GM20431 (cell line): ENCODE data around the gene NPRL2.

Source experiments
- in situ Hi-C: fragments of 300-500 bp; cut with MseI, MboI; formaldehyde crosslinking; loops from one replicate; pipeline ENCODE4 v1.15.0; 2020; ENCODE audit warnings: low sequenced_read_pairs; ENCODE audit not compliant: unreplicated experiment

NPRL2 gene

DNA sequence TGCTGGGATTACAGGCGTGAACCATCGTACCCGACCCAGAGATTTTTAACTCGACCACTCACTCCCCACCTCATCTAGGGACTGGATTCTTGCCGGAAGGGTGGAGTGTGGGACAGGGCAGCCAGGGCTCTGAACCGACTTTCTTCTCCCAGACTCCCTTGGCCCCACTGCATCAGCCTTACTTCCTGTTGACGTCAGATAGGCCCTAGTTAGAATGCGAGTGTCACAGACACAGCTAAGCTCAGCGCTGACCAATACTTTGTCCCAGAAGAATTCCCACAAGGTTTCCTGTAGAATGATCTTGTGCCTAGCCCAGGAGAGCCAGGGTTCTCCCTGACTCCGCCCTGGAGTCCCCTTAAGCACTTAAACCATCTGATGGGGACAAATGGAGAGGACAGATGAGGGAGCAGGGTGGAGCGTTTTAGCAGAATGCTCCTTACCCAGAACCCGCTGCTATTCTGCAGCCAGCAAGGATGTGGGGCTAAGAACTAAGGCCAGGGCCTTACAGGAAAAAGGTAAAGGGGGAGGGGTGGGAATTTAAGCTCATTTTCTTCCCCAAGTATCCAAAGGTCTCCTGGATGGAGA, 16.7 kb downstream of the NPRL2 start:
- in situ Hi-C loops = no loop called here

DNA sequence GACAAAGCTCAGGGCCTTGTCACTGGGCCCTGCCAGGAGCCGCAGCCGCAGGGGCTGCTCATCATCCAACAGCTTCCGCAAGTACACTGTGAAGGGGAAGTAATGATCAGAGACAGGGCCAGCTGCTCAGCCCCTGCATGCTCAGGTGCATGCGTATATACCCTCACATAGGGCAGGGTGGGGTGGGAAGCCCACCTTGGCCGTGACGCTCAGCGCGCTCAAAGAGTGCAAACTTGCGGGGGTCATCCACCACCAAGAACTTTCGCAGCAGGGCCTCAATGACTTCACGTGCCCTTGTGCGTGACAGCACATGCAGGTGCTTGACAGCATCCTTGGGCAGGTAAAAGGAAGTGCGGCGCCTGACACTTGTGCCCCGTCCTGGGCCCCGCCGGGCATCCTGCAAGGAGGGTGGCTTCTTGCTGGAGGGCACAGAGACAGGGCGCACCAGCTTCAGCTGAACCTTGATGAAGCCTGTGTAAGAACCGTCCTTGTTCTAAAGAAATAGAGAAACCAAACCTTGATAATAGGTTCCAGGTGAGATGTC, 19.1 kb downstream of the NPRL2 start:
- in situ Hi-C loops = no loop called here

DNA sequence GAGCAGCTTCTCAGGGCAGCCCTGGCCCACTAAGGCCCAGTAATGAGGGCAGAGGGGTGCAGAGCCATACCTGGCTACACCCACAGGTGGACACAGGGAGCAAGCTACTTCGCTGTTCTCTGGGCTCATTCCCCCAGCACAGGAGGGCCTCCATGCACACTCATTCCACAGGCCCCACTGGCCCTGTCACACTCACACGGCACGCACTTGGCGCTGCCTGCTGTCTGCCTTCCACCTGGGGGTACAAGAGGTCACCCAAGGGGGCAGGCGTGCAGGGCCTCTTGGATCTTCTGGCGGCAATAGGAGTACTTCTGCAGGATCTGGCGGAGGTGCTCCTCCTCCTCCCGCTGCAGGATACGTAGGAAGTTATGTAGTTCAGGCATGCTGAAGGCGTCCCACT, 20.2 kb downstream of the NPRL2 start:
- in situ Hi-C loops = no loop called here

DNA sequence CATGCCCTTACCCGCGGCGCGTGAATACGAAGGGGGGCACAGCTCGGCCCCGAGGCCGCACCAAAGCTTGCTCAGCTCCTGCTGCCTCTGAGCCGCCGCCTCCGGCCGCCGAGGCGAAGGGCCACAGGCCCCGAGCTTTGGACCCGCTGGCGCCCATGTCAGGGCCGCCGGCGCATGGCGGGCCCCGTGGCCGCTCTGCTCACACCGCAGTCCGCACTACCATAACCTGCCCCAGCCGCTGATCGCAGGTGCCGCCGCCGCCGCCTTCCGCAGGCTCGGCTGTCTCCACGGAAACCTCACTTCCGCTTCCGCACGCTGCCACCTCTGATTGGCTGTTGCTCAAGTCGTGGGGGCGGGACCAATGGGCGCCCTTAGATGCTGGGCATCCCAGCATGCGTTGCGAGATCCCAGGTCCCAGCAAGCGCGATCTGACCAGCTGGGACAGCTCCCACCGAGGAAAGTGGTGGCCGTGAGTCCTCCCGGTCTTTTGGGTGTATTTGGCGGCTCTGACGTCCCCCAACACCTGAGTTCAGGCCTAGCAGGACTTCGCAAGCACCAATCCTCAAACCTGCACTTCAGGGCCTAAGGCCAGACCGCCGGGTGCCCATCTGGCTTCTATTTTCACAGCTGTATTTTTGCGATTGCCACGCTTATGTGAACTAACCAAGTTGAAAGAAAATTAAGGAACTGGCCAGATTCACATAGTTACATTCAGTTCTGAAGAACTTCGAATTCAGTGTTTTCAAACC, 22.5 kb downstream of the NPRL2 start, which contains the start of gene TUSC2:
Gene TUSC2 (minus strand): TSS at position 281 of the 749 bp plus-strand sequence. CDS start 124 bp downstream, at position 157.
- in situ Hi-C loops = no loop called here

DNA sequence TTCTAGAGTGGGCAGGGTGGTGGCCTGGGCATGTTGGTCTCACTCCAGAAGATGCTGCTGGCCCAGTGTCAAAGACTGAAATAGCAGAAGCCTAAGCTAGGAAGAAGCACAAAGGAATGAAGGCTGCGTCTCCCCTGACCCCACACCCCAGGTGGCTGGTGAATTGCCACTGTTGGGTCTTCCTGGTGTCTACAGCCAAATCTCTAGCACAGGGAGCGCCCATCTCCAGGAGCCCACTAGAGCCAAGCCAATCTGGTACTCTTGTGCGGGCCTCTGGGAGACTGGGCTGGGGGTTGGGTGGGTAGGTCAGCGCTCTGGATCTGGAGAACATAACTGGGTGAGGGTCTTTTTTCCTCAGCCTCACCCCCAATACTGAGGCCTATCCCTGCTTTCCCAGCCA, 23.4 kb downstream of the NPRL2 start:
- in situ Hi-C loops = no loop called here

DNA sequence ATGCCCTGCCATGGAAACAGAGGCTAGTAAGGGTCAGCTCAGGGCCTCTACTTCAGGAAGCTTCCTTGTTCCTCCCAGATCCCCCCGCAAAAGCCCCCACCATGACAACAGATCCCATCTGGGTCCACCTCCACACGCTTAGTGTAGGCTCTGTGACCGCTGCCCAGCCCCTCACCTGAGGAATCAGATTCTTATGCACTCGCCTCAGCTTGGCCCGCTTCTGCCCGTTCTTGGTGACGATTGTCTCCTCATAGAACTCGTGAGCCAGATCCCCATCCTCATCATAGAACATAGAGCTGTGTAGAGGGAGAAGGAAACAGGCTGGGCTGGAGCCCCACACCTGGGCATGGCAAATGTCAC, 24.4 kb downstream of the NPRL2 start:
- in situ Hi-C loops = no loop called here

DNA sequence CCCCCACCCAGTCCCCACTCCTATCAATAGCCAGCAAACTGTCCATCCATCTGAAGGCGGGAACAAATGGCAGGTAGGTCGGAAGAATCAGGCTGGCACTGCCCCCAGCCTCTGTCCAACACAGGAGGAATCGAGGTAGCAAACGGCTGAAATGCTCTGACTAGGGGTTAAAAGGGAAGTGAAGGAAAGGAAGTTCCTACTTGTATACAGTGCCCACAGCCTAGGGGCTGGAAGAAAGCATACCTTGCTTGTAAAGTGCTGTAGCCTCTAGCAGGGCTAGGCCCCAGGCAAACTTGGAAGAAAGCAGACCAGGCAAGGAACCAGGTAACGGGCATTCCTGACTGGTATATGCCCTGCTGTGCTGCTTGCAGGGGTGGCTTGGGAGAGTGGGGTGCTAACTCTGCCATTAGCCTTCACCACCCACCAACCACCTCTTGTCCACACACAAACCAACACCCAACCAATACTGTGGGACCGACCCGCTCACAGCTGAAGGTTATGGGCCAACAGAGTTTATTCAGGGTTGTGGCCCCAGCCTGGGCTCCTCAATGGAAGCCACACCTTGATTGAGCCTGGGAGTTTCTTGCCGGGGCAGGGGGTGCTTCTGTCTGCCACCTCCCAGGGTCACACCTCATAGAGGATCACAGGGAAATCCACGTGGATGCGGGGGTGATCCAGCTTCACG, 24.9 kb downstream of the NPRL2 start:
- in situ Hi-C loops = no loop called here

DNA sequence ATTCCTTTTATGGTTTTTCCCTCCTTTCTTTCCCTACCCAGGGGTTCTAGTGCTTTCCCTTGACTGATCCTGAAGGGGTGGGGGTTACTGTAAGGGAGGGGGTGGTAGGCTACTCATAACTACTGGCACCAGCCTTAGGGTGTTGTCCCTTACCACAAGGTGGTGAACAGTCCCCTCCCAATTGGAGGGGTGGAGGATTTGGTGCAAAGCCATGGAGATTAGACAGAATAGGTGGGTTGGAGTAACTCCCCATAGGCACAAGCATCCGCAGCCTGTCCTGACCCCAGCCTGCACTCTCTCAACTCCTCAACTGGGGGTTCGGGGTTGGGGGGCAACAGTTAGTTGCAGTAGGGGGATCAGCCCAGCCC, 25.5 kb downstream of the NPRL2 start:
- in situ Hi-C loops = no loop called here

DNA sequence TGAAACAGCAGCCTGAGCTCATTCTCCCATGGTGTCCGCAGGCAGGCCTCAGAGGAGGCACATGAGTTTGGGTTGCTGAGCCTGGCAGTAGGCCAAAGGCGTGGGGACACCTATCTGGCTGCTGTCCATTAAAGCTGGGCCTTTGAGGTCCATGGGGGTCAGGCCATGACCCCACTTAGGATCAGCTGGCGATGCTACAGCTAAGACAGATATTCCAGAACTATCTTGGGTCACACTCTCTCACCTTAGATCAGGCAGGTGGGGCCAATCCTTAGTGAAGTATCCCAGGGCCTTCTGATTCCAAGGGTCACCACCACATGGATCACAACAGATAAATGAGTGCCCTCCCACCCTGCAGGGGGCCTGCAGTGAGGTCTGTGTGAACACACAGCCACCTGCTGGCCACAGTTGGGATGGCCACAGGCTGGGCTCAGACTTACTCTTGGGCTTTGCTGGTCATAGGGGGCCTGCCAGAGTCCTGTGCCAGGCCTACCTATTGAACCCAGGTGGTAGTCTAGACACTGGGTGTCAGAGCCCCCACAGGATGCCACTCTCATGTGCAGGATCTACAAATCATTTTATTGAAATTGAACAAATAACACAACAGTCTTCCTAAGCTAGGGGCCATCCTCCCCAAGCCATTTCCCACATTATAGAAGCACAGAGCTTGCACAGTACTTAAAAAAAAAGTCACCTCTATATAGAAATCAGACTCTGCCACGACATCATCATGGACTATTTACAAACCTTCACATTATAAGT, 26.0 kb downstream of the NPRL2 start:
- in situ Hi-C loops = no loop called here

DNA sequence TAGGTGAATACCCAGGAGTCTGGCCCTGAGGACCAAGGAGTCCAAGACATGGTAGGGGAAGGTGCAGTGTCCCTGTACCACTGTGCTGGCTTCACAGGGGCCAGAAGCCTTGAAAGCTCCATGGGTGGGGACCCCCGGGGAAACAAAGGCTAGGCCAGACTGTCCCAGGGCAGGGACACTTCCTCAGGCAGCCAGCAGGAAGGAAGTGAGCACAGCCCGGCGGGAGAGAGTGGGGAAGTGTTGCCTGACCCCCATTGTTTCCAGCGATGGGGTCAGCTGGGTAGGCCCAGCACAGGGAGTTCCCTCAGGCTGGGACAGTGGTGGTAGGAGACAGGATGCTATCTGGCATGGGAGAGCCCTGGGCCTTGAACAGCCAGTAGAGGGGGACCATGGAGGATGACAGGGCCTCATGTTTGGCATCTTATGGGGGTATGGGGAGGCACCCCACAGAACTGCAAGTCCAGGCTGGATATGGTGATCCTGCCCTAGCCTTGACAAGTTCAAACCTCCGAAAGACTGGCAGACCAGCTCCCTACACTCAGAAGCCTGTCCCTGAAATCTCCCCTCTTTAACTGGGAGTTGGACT, 26.9 kb downstream of the NPRL2 start:
- in situ Hi-C loops = no loop called here

DNA sequence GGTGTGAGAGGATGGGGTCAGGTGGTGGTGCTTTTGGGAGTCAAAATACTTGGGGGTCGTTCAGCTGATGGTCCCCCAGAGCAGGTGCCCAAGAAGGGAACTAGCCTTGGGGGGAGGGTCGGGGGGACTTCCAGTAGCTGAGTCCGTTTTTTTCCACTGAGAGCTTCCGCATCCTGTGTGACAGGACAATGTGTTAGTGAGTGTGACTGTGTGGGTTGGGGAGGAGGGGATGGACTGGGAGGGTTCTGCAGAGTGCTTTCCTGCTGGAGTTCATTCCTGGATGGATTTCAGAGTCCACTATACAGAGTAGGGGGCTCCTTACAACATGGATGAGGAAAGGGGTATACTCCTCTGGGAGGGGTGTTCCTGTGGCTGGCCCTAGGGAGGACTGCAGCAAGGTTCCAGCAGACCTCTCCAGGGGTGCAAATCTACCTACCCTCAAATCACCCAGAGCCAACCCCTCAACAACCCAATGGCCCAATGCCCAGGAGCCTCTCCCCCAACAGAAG, 27.4 kb downstream of the NPRL2 start:
- in situ Hi-C loops = no loop called here

DNA sequence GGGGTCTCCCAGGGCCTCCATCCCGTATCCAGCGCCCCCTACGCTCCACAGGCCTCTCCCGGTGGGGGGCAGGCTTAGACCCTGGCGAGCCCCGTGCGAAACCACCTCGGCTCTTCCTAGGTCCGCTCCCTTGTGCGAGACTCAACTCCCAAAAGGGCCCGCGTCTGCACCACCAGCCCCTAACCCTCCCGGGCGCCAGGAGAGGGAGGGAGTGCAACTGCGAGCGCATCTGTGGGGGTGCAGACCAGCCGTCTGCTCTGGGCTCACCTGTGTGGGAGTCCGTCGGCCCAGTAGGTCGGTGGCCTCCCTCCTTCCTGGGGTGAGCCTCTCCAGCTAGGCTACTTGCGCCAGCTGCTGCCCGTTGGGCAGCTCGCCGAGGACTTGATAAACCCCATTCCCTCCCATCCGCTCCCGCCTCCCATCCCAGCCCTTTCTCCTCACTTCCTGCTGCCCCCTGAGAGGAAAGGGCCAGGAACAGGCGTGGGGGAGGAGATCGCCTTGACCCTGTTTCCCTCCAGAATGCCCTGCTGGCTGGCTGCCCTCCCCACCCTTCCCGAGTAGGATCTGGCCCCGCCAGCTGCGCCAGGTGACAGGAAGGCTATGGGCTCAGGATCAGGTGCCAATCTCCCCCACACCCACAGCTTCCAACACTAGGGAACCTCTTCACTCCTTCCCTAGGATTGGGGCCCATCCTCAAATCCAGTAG, 28.0 kb downstream of the NPRL2 start, which contains the start of gene HYAL2:
Gene HYAL2 (minus strand): TSS at position 360 of the 706 bp plus-strand sequence. CDS start 2,256 bp downstream, outside the sequence.
- in situ Hi-C loops = no loop called here

DNA sequence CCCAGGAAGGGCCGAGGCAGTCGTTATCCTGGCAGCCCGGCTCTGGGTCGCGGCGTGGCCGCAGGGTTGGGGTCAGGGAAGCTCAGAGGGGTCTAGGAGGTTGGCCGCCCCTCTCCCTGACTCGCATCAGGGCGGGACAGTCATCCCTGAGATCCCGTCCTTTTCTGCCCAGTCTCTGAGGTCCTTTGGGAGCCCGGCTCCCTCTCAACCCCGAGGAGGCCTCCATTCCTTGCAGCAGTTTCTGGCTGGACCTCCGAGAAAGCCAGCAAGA, 28.5 kb downstream of the NPRL2 start:
- in situ Hi-C loops = no loop called here

DNA sequence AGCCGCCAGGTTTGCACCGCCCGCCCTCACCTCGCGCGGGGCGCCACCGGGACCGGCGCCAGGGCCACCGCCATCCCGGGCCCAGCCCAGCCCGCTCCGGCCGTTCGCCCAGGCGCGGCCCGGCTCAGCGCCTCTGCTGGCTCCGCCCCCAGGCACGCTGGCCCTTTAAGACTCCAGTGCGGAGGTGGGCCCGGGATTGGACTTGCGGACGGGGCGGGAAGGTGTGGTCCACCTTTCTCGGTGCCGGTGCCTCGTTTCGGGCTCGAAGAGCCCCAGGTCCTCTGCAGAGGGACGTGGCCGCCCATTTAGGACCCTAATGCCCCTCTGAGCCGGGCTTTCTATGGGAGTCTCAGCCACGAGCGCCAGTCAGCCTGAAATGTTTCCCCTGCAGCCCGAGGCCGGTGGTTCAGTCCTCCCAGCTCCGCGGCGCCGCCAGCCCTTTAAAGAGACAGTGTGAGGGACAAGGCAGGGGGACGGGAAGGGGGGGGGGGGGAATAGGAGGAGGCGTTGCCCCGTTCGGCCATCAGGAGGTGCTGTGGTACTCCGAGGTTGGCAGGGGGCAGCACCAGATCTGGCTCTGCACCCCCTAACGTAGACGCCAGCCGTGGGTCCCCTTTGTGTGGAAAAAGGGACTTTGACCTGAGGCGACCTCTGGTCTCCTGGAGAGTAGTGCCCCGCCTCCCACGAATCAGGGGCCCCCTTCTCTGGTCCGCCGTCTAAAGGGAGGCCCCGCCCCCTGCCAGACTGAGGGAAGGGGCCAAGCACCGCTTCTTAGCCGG, 29.1 kb downstream of the NPRL2 start:
- in situ Hi-C loops = no loop called here

DNA sequence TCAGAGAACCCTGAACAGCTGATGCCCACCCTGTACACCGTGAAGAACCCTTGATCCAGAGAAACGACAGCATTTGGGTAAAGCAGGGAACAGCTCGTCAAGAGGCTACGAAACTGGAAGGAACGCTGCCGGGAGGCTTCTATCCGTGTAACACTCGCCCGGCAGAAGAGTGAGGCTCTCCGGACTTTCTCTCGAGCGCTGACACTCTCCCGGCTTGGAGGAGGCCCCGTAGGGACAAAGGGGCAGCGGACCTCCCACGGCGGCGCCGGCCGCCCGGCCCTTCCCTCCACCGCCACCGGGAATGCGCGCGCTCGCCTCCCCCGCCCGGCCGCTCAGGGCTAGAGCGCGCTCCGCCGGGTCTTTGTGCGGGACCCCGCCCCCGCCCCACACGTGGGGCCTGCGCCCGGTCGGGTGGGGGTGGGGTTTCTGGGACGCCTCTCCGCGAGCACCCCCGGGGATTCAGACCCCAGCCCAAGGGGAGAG, 29.7 kb downstream of the NPRL2 start:
- in situ Hi-C loops = no loop called here

DNA sequence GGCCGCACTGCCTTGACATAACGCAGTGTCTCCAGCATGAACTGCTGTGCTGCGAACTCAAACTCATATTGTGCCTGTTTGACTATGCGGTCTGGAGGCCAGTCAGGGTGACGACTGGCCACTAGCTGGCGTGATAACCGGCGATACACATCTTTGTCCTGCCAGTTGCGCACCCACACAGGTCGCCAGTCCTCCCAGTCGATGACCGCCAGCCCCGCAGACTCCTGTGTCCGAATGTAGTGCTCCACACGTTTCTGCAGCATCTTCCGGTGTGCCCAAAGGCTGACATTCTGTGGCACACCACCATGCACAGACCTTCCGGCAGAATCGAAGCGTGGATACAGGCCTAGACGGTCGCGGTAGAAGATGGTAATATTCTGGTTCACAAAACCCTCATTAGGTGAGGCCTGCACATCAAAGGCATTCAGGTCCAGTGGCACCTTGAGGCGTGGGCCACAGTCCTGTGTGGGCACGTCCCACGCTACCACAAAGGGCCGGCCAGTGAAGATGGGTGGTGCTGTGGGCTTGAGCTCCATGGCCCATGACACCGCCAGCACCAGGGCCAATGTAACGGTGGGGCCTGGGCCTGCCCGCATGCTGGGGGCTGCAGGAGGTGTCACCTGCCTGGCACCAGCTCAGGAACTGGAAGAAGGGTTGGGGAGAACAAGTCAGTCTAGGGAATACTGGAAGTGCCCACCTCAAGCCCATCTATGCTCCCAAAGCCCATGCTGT, 30.5 kb downstream of the NPRL2 start:
- in situ Hi-C loops = no loop called here

DNA sequence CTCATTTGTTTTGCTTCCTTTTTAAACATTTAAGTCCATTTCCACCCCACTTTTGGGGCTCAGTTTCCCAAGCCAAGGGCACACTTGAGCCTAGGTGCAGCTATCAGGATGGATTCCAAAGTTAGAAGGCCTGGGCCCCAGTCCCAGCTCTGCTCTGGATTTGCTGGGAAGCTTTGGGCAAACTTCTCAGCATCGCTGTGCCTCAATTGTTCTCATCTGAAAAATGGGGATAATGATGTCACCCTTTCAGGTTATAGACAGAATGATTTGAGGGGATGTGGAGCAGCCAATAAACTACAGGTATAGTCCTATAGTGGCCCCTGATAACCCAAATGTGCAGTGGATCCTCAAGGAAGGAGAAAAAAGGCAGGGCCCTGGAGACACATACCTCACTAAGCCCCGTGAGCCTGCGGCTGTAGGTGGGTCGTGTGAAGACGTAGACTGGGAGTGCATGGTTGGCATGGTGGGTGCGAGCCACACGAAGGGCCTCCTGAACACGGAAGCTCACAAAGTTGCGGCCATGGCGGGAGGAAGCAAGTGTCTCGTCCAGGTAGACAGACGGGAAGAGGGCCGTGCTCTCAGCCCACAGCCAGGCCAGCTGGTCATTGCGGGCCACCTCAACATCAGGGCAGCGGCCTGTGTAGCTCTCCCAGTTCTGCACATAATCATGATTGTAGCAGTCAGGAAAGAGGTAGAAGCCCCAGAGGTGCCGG, 31.2 kb downstream of the NPRL2 start:
- in situ Hi-C loops = no loop called here
